Rectal smooth muscle tissue (tissue), 1 donor: ENCODE data around the gene HACD2.

Experiments used
- H3K27ac ChIP-seq: one replicate; pipeline ENCODE4 v1.7.0; 2013; ENCODE audit warnings: low read depth, low read length, inconsistent platforms
- H3K27me3 ChIP-seq: one replicate; pipeline ENCODE4 v1.7.0; 2013; ENCODE audit warnings: low read length; ENCODE audit not compliant: control insufficient read depth, insufficient read depth
- H3K36me3 ChIP-seq: one replicate; pipeline ENCODE4 v1.7.0; 2013; ENCODE audit warnings: low read length; ENCODE audit not compliant: control insufficient read depth, insufficient read depth
- H3K4me1 ChIP-seq: one replicate; pipeline ENCODE4 v1.7.0; 2013; ENCODE audit warnings: low read length; ENCODE audit not compliant: control insufficient read depth, insufficient read depth
- H3K4me3 ChIP-seq: one replicate; pipeline ENCODE4 v1.7.0; 2013; ENCODE audit warnings: low read length
- H3K9ac ChIP-seq: one replicate; pipeline ENCODE4 v1.7.0; 2013; ENCODE audit warnings: low read length

The HACD2 gene

GRCh38 chr3:123444744-123445143 is 140.1 kb downstream of the HACD2 start:
- no peak overlapping the region for H3K9ac ChIP-seq
- no peak overlapping the region for H3K4me3 ChIP-seq
- H3K36me3 ChIP-seq, result no peaks in the 10 kb centered on the region
- H3K27me3 ChIP-seq, result no peaks in the 10 kb centered on the region
- peak overlapping the region; percentile 25 for H3K27ac ChIP-seq
- H3K4me1 ChIP-seq, result peaks cover 3% of the 10 kb centered on the region

DNA sequence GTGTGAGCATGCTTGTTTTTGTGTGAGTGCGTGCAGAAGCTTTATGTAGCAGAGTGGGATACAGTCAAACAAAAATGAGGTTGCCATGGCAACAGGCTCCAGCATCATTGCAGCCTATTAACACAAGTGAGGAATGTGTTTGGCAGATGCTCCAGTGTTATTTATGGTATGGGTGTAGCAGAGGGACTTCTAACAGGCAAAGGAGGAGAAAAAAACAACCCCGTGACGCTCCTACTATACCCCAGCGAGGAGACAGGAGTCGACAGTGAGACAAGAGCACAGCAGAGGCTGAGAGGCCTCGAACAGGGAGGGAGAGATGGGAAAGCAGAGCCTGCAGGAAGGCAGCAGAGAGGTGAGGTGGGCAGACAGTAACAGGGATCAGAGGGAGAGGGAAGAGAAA is 140.8 kb downstream of the HACD2 start:
- H3K4me1 ChIP-seq, result peaks cover 3% of the 10 kb centered on the region
- peak overlapping the region; percentile 28 for H3K4me3 ChIP-seq
- H3K27me3 ChIP-seq, result no peaks in the 10 kb centered on the region
- peak overlapping the region; percentile 25 for H3K27ac ChIP-seq
- H3K36me3 ChIP-seq, result no peaks in the 10 kb centered on the region
- H3K9ac ChIP-seq, result no peak overlapping the region

DNA sequence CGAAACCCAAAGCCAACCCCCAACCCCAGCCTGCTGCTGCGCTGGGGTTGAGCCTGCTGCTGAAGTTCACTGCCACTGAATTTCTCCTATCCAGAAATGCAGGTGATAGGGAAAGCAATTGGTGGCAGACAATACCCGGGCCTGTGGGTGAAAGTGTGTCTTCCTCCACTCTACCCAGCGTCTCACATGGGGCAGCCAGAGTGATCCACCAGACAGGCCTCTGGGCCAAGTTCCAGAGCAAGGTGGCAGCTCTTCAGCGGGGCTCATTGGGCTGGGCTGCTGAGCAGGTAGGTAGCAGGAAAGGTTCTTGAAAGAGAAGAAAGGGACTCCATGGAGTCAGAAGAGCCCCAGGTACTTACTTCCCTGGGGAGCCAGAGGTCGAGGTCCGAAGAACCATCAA is 141.9 kb downstream of the HACD2 start:
- H3K27me3 ChIP-seq, result no peaks in the 10 kb centered on the region
- H3K36me3 ChIP-seq, result no peaks in the 10 kb centered on the region
- H3K4me1 ChIP-seq, result peaks cover 3% of the 10 kb centered on the region
- H3K4me3 ChIP-seq, result no peak overlapping the region
- no peak overlapping the region for H3K9ac ChIP-seq
- no peak overlapping the region for H3K27ac ChIP-seq

GRCh38 chr3:123442125-123442524 is 142.7 kb downstream of the HACD2 start:
- Histone ChIP-seq H3K36me3 (no peaks in the 10 kb centered on the region), H3K27ac (no peak overlapping the region), H3K27me3 (no peaks in the 10 kb centered on the region), H3K4me1 (peaks cover 3% of the 10 kb centered on the region), H3K9ac (no peak overlapping the region), H3K4me3 (no peak overlapping the region)
